GM21737 (cell line): Measurements from ENCODE around the gene AGAP3.

Experiments used
- ATAC-seq: cut with Tn5 transposase; IDR thresholded peaks from one replicate; pipeline ENCODE4 v1.9.1; 2021; ENCODE audit warnings: mild to moderate bottlenecking, moderate library complexity; ENCODE audit not compliant: unreplicated experiment

The AGAP3 gene

GRCh38 chr7:151107882-151108281 is 21.6 kb downstream of the AGAP3 start:
- no peak for ATAC-seq

- ATAC-seq: no peak
Observed at GRCh38 chr7:151109094-151110048, 23.1 kb downstream of the AGAP3 start.

- no peak for ATAC-seq
Observed at GRCh38 chr7:151110236-151110940, 24.1 kb downstream of the AGAP3 start.

- ATAC-seq: peak; percentile 80
Observed at GRCh38 chr7:151110941-151111645, 24.8 kb downstream of the AGAP3 start.

GRCh38 chr7:151113344-151114150 is 27.3 kb downstream of the AGAP3 start:
- no peak for ATAC-seq

- ATAC-seq: no peak
Observed at GRCh38 chr7:151114151-151115090, 28.1 kb downstream of the AGAP3 start.

- ATAC-seq: no peak
Observed at GRCh38 chr7:151115121-151115835, 29.0 kb downstream of the AGAP3 start.

- no peak for ATAC-seq
Observed at GRCh38 chr7:151115836-151116418, 29.7 kb downstream of the AGAP3 start.

- no peak for ATAC-seq
Observed at GRCh38 chr7:151116603-151117440, 30.5 kb downstream of the AGAP3 start.

GRCh38 chr7:151117565-151117964 is 31.3 kb downstream of the AGAP3 start:
- ATAC-seq: no peak

GRCh38 chr7:151118108-151119054 is 32.1 kb downstream of the AGAP3 start:
- no peak for ATAC-seq

GRCh38 chr7:151119055-151119415 is 32.8 kb downstream of the AGAP3 start:
- no peak for ATAC-seq

- no peak for ATAC-seq
Observed at GRCh38 chr7:151119902-151120301, 33.6 kb downstream of the AGAP3 start.

- no peak for ATAC-seq
Observed at GRCh38 chr7:151120896-151121295, 34.6 kb downstream of the AGAP3 start.

- ATAC-seq: no peak
Observed at GRCh38 chr7:151121380-151122170, 35.3 kb downstream of the AGAP3 start.

- ATAC-seq: no peak
Observed at GRCh38 chr7:151122276-151122675, 36.0 kb downstream of the AGAP3 start.
